ENCODE measurements around the gene MXD4. TPM values are rescaled to one million over a fixed set of nuclear protein-coding genes. Genes with fewer than 3 reads are reported as not detected.

Gene MXD4
- total RNA-seq, 1 donor from 2014 or later, result 84.7 TPM

DNA sequence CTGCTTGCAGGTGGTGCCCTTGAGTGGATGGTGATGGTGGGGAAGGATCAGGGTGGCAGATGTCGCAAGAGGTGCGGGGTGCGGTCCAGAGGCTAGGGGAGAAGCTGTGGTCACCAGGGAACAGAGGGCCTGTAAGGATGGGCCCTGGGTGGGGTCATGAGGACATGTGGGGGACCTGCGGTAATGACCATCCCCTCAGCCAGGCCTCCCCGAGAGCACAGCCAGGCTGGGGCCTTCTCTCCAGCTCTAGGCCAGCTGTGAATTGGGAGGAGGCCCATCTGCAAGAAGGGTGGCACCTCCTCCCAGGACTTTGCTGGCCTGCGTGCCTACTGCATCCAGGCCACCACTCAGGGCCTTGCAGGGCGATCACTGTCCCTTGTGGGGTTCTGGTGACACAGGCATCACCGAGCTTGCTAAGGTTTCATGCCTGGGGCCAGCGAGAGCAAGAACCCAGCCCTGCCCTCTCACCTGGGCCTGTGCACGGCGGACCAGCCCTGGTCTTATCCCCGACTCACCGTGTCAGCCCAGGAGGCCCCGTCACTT lies 34.1 kb upstream of the MXD4 start:
- ATAC-seq, result no peak
- intact Hi-C loops (cut with DNase I), result no loop called here
- DNase-seq (ENCODE audit: low spot score), result peak; percentile 47

DNA sequence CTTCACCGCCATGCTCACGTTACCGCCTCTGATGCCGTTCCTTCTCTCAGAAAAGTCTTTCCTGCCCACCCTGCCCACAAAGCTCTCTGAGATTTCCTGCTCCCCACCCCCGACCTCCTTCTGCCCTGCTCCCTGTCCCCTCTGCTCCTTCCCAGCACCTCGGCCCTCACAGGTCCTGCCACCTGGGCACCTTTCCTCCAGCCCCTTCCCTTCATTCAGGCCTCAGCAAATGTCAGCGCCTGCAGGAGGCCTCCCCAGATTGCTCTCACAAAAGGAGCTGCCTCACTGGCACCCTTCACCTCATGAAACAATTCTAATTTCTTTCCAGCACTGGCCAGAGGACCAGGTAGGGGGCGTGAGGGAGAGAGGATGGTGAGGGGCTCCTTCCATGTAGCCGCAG lies 33.6 kb upstream of the MXD4 start:
- ATAC-seq (no peak), DNase-seq (ENCODE audit: low spot score) (peak; percentile 42)
- intact Hi-C loops (cut with DNase I), result no loop called here

DNA sequence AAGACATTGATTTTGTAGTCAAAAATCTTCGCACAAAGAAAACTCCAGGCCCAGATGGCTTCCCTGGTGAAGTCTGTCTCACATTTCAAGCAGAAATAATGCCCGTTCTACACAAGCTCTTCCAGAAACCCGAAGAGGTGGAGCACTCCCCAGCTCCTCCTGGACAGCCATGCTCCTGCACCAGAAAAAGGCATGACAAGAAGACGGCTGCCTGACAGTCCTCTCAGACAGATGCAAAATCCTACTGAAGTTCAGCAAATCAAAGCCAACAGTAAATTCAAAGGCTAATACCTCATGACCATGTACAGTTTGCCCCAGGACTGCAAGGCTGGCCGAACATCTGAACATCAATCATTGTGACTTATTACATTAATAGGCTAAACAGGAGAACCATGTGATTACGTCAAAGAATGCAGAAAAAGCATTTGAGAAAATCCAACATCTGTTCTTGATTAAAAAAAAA lies 30.8 kb upstream of the MXD4 start:
- DNase-seq (ENCODE audit: low spot score) (no peak), ATAC-seq (peak; percentile 26)
- intact Hi-C loops (cut with DNase I), result no loop called here

DNA sequence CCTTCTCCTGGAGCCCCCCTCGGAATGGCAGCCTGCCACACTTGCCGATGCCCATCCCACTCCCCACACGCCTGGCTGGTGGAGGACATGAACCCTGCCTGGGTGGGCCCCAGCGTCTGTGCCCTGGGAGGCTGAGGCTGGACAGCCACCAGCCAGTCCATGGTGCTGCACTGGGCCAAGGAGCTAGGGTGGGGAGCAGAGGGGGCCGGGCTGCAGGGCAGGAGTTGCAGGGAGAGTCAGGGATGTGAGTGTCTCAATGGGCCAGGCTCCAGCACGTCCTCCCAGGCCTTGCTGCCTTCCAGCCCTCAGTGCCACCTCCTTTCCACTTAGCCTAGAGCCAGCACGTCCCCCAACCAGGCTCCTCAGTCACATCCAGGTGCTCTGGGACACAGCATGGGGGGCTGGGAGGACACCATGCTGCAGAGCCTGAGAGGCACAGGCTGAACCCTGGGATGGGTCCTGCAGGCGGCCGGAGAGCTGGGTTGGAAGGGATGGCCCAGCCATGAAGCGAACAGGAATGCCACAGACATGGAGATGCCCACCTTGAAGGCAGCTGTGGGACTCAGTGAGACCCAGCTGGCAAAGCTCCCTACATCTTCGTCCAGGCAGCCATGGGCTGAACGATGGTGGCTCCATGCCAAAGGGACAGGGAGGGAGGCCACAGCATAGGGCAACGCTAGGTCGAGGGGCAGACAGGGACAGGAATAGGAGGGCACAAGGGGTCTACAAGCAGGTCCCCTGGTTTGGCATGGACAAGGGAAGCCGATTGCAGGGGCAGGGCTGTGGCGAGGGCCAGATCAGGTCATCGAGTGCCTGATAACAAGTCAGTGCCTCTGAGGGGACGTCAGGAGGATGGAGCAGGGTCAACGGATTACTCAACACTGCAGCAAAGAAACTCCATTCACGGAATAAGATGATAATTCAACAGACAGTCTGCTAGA lies 30.1 kb upstream of the MXD4 start:
- intact Hi-C loops (cut with DNase I), result no loop called here
- ATAC-seq (peak; percentile 77), DNase-seq (ENCODE audit: low spot score) (peak; percentile 57)

DNA sequence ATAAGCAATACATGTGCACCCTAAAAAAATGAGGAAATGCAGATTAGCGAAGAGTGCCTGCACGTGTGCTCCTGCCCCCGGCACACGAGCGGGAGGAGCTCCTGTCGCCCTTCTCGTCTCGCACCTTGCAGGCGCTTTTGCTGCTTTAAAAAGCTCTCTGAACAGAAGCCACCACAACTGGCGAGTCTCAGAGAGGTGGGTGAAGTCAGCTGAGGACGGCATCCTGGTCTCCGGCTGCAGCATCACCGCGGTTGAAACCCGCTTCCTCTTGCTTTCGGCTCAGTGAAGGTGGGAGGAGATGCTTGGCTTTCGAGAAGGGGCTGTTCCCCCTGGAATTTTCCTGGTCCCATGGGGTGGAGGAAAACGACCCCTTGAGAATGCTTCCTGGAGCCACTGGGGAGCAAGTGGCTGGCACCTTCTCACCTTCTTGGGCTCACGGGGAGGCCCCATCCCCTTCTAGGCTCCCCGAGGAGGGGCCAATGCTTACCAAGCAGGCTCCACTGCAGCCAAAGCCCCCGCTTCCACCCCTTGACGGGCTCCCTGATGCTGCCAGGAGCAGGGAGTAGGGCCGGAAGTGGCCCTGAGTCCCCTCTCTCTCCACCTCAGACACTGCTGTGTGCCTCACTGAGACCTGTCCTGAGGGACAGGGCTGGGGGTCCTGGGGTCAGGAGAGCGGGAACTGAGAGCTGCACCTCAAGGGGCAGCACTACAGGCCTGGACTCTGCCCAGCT lies 29.2 kb upstream of the MXD4 start:
- peak; percentile 41 for DNase-seq (ENCODE audit: low spot score)
- peak; percentile 11 for ATAC-seq
- intact Hi-C loops (cut with DNase I), result no loop called here

DNA sequence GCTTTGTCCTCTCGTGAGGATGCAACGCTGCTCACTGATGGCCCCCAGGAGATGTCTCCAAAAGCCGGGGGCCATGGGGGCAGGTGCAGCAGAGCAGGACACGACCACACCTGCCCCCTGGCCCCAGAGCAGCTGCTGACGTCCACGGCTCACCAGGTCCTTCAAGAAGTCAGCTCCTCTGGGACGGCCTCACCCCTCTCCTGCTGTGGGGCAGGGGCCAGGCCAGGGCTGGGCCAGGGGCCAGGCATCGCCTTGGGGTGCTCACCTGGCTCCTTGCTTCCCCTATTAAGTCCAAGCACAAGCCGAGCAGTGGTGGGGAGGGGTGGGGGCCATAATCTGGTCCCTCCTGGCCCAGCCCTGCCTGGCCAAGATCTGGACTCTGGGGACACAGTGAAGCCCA lies 28.6 kb upstream of the MXD4 start:
- ATAC-seq (no peak), DNase-seq (ENCODE audit: low spot score) (peak; percentile 44)
- intact Hi-C loops (cut with DNase I), result no loop called here

DNA sequence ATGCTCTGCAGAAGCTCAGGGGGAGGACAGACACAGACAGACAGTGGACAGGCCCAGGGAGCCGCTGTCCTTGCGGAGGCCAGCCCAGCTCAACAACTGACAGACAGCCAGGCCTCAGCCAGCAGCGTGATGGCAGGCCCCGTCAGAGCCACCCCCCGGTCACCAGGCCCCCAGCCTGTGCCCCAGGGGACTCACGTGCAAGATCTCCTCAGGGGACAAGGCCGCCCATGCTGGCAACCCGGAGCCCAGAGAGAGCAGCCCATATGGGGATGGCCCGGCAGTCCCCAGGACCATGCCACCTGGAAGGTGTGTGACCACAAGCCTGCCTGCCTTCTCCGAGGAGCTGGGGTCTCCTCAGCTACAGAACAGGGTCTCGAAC lies 28.0 kb upstream of the MXD4 start:
- DNase-seq (ENCODE audit: low spot score) (peak; percentile 34), ATAC-seq (no peak)
- intact Hi-C loops (cut with DNase I), result loop anchor here (5.0 kb wide), 1 partner anchor 152 kb away; no protein-coding TSS in a partner anchor

DNA sequence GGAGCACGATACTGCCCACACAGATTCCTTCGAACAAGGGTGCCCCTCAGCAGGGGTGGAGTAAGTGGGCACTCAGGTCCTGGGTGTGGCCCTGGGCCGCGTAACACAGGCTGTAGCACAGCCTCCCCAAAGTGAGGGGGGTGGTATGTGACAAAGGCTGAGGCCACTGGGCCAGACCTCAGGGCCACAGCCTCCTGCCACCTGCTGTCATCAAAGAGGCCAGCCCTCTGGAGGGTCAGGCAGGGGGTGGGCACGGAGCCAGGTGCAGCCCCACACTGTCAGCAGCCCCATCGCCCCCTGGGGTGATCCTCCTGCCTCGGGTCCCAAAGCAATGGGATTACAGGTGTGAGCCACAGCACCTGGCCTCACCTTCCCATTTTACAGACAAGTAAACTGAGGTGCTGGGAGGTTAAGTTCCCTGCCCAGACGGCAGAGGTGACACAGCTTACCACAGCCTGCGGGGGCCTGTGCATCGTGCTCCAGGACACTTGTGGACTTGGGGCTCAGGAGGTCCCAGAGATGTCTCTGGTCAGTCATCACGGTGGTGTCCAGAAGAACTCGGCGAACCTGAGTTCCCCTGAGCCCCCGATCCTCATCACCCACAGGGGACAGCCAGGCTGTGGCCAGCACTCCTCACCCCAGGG lies 27.5 kb upstream of the MXD4 start:
- intact Hi-C loops (cut with DNase I), result loop anchor here (5.0 kb wide), 1 partner anchor 153 kb away; no protein-coding TSS in a partner anchor
- no peak for ATAC-seq
- DNase-seq (ENCODE audit: low spot score), result peak; percentile 44

DNA sequence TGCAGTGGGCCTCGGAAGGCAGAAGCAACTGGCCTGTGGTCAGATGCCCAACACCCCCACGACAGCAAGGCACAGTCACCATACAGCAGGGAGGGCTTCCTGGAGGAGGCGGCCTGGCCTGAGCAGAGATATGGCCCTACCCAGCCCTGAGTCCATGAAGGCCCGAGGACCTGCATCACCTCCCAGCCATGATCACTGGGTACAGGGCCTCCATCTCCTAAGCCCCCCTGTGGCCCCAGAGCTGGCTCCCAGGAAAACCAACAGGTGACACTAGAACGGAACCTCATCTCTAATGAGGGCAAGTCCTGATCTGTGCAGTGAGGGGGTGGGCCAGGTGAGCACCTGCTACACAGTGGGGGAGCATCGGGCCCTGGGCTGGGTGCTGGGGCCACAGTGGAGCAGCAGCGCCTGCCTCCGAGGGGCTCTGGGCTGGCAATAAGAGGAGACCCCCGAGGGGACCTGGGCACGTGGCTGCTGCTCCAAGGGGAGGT lies 26.2 kb upstream of the MXD4 start:
- DNase-seq (ENCODE audit: low spot score) (peak; percentile 50), ATAC-seq (no peak)
- intact Hi-C loops (cut with DNase I), result loop anchor here (5.0 kb wide), 1 partner anchor 154 kb away; no protein-coding TSS in a partner anchor

DNA sequence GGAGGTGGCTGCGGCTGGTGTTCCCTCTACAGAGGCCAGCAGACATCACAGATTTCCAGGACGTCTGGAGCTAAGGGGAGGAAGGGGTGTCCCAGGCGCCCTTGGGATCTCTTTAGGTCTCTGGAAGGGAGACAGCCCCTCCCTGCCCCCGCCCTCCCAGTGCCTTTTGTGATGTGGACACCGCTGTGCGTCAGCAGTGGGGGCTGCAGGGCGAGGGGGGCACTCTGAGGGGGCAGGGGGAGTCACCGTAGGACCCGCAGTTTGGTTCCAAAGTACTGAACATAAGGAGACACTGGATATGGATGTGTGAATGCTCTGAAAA lies 25.6 kb upstream of the MXD4 start:
- intact Hi-C loops (cut with DNase I), result loop anchor here (5.0 kb wide), 1 partner anchor 155 kb away; no protein-coding TSS in a partner anchor
- no peak for ATAC-seq
- peak; percentile 52 for DNase-seq (ENCODE audit: low spot score)

DNA sequence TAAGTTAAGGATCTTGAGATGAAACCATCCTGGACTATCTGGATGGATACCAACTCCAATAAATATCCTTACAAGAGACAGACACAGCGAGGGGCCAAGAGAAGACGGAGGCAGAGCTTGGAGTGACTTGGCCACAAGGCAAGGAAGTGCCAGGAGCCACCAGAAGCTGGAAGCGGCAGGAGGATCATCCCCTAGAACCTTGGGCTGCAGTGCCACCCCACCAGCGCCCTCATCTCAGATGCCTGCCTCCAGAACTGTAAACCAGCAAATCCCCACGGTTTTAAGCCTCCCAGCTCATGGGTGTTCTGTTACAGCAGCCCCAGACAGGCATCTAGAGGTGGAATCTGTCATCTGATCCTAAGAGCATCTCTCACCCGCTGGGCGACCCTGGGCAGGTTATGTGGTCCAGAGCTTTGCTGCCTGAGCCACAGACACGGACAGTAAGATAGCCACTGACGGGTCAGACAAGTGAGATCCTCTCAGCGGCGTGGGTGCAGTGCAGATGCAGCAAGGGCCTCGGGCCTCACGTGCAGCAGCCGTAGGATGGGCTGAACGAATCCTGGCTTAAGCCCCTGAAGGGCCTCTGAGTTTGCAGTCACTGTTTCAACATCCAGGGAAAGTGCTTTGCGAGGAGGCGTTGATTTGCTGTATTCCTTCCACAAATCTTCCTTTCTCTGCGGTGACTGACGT lies 25.1 kb upstream of the MXD4 start:
- peak; percentile 39 for DNase-seq (ENCODE audit: low spot score)
- ATAC-seq, result no peak
- intact Hi-C loops (cut with DNase I), result loop anchor here (5.0 kb wide), 1 partner anchor 155 kb away; no protein-coding TSS in a partner anchor

DNA sequence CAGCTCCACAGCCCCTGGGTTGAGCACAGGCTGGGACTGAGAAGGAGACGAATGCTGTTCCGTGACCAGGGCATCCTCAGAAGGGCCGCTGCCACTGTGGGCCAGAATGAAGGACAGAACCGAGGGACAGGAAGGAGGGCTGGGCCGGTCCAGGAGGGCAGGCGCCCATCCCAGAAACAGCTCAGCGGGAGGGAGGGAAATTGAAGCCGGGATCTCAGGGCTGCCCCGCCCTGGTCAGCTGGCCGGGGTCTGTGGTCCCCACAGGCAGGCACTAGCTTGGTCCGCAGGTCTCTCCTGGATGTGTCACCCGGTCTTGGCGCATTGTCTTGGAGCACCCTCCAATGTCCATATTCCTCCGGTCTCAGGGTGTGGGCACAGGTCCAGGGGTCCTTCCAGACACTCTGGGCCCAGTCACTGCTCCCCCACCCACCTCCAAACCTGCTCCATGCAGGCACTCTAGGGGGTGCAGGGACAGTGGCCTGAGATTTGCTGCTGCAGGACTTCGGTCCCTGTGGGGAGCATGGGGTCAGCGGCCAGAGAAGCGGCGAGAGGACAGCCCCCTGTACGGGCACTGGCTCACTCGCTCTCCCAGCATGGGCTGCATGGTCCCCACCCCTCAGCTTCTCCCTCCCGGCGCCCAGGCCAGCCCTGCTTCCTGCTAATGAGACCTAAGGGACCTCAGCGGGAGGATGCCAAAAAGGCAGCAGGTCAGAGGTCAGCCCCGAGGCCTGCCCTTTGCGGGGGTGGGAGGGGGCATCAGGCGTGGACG lies 23.9 kb upstream of the MXD4 start:
- peak; percentile 51 for DNase-seq (ENCODE audit: low spot score)
- no peak for ATAC-seq
- intact Hi-C loops (cut with DNase I), result loop anchor here (5.0 kb wide), 1 partner anchor 157 kb away; no protein-coding TSS in a partner anchor

DNA sequence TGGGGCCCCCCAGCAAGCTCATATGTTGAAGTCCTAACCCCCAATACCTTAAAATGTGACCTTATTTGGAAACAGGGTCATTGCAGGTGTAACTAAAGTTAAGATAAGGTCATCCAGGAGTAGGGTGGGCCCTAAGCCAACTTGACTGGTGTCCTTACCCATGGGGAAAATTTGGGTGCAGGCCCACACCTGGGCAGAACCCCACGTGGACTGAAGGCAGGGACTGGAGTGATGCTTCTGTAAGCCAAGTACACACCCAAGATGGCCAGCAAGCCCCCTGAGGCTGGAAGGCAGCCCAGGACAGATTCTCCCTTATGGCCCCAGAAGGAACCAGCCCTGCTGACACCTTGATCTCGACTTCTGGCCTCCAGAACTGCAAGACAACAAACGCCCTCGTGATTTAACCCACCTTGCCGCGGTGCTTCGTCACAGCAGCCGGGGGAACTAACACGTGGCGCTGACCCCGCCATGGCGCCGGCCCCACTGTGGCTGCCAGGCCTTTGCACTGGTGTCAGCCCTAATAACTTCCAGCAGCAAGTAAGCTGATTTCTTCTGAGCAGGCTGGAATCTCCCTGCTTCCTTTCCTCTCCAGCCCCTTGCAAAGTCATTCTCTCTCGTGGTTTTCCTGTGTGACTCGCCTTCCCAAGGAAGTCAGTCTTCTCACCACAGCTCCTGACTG lies 23.2 kb upstream of the MXD4 start:
- DNase-seq (ENCODE audit: low spot score) (peak; percentile 33), ATAC-seq (no peak)
- intact Hi-C loops (cut with DNase I), result loop anchor here (5.0 kb wide), 1 partner anchor 157 kb away; no protein-coding TSS in a partner anchor

DNA sequence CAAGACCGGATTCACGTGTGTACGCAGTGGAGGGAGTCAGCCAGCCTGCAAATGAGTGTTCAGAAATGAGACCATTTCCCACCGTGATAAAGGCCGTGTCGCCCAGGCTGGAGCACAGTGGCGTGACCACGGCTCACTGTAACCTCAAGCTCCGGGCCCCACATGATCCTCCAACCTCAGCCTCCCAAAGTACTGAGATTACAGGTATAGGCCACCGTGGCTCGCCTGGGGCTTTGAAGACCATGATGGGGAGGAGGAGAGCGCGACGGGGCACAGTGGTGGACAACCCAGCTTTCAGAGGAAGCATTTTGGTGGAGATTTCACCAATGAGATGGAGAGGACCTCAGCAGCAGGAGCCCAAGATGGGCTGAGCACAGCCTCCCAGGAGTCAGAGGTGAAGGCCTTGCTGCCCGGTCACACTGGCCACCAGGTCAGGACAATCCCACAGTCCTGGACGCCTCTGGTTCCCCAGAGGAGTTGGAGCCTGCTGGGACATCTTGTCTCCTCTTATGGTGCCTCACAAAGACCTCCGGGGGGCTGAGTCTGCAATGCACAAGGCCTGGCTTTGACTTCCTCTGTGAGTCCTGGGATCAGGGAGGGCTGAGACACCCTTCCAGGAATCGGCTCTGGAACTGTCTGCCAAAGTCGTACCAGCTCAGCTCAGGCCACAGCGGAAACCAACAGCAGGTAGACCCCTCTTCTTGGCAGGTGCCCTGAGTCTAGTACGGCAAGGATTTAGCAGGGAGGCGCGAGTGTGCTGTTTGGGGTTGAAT lies 22.4 kb upstream of the MXD4 start:
- ATAC-seq (no peak), DNase-seq (ENCODE audit: low spot score) (no peak)
- intact Hi-C loops (cut with DNase I), result no loop called here

DNA sequence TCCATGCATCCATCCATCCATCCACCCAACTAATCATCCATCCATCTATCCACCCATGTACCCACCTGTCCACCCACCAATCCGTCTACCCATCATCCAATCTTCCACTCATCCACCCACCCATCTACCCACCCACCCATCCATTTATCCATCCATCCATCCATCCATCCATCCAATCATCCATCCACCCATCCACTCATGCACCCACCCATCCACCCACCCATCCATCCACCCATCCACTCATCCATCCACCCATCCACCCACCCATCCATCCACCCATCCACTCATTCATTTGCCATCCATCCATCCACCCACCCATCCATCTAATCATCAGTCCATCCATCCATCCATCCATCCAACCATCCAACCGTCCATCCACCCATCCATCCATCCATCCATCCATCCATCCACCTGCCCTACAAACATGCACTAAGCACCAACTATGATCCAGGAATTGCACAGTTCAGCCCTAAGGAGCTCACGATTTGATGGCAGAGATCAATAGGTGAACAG lies 21.3 kb upstream of the MXD4 start:
- ATAC-seq (no peak), DNase-seq (ENCODE audit: low spot score) (no peak)
- intact Hi-C loops (cut with DNase I), result no loop called here

Data from sciatic nerve (tissue), 2 donors.